ENCODE results near the gene C4A.
"Not testable (repeated sequence)": the region's sequence is repeated elsewhere in the genome, so short reads cannot be mapped to it uniquely, and the experiment has no call there.

The C4A gene

GRCh38 chr6:32005538-32005880, 23.7 kb downstream of the C4A start:
- not testable (repeated sequence) for H3K27ac ChIP-seq (ENCODE audit: low read depth in 2 of 2, low read length in 2 of 2); H3K9me3 ChIP-seq (ENCODE audit: control insufficient read depth in 2 of 2, low read length in 2 of 2); H3K4me1 ChIP-seq (ENCODE audit: control insufficient read depth in 2 of 2, insufficient read depth in 2 of 2, low read length in 2 of 2); H3K4me3 ChIP-seq (ENCODE audit: low read length in 2 of 2); H3K36me3 ChIP-seq (ENCODE audit: control insufficient read depth in 2 of 2, insufficient read depth in 2 of 2, low read length in 2 of 2); H3K27me3 ChIP-seq (ENCODE audit: control insufficient read depth in 2 of 2, insufficient read depth in 2 of 2, low read length in 2 of 2); H3K9ac ChIP-seq (ENCODE audit: low read depth in 1 of 2, low read length in 2 of 2)

DNA sequence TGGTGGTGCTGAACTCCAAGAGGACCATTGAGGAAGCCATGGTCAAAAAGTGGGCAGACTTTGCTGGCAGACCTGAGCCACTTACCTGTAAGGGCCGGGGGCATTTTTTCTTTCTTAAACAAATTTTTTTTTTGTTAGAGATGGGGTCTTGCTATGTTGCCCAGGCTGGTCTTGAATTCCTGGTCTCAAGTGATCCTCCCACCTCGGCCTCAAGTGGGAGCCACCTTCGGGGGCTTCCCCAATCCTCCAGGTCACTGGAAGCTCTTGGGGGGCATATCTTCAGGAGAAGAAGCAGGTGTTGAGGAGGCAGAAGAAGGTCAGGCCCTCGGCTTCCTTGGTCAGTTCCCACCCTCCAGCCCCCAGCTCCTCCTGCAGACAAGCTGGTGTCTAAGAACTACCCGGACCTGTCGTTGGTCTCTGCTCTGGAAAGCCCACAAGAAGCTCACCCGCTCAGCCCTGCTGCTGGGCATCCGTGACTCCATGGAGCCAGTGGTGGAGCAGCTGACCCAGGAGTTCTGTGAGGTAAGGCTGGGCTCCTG, 24.2 kb downstream of the C4A start:
- H3K4me3 ChIP-seq (ENCODE audit: low read length in 2 of 2); H3K27me3 ChIP-seq (ENCODE audit: control insufficient read depth in 2 of 2, insufficient read depth in 2 of 2, low read length in 2 of 2); H3K27ac ChIP-seq (ENCODE audit: low read depth in 2 of 2, low read length in 2 of 2); H3K4me1 ChIP-seq (ENCODE audit: control insufficient read depth in 2 of 2, insufficient read depth in 2 of 2, low read length in 2 of 2); H3K9me3 ChIP-seq (ENCODE audit: control insufficient read depth in 2 of 2, low read length in 2 of 2); H3K9ac ChIP-seq (ENCODE audit: low read depth in 1 of 2, low read length in 2 of 2); H3K36me3 ChIP-seq (ENCODE audit: control insufficient read depth in 2 of 2, insufficient read depth in 2 of 2, low read length in 2 of 2): not testable (repeated sequence)

GRCh38 chr6:32007086-32007485, 25.2 kb downstream of the C4A start:
- not testable (repeated sequence) for H3K9ac ChIP-seq (ENCODE audit: low read depth in 1 of 2, low read length in 2 of 2); H3K4me1 ChIP-seq (ENCODE audit: control insufficient read depth in 2 of 2, insufficient read depth in 2 of 2, low read length in 2 of 2); H3K9me3 ChIP-seq (ENCODE audit: control insufficient read depth in 2 of 2, low read length in 2 of 2); H3K27me3 ChIP-seq (ENCODE audit: control insufficient read depth in 2 of 2, insufficient read depth in 2 of 2, low read length in 2 of 2); H3K4me3 ChIP-seq (ENCODE audit: low read length in 2 of 2); H3K27ac ChIP-seq (ENCODE audit: low read depth in 2 of 2, low read length in 2 of 2); H3K36me3 ChIP-seq (ENCODE audit: control insufficient read depth in 2 of 2, insufficient read depth in 2 of 2, low read length in 2 of 2)

- not testable (repeated sequence) for H3K4me1 ChIP-seq (ENCODE audit: control insufficient read depth in 2 of 2, insufficient read depth in 2 of 2, low read length in 2 of 2); H3K27ac ChIP-seq (ENCODE audit: low read depth in 2 of 2, low read length in 2 of 2); H3K36me3 ChIP-seq (ENCODE audit: control insufficient read depth in 2 of 2, insufficient read depth in 2 of 2, low read length in 2 of 2); H3K4me3 ChIP-seq (ENCODE audit: low read length in 2 of 2); H3K9me3 ChIP-seq (ENCODE audit: control insufficient read depth in 2 of 2, low read length in 2 of 2); H3K9ac ChIP-seq (ENCODE audit: low read depth in 1 of 2, low read length in 2 of 2); H3K27me3 ChIP-seq (ENCODE audit: control insufficient read depth in 2 of 2, insufficient read depth in 2 of 2, low read length in 2 of 2)
Observed at GRCh38 chr6:32008037-32008436, 26.2 kb downstream of the C4A start.

GRCh38 chr6:32008616-32009015, 26.8 kb downstream of the C4A start:
- not testable (repeated sequence) for H3K4me1 ChIP-seq (ENCODE audit: control insufficient read depth in 2 of 2, insufficient read depth in 2 of 2, low read length in 2 of 2); H3K36me3 ChIP-seq (ENCODE audit: control insufficient read depth in 2 of 2, insufficient read depth in 2 of 2, low read length in 2 of 2); H3K9ac ChIP-seq (ENCODE audit: low read depth in 1 of 2, low read length in 2 of 2); H3K9me3 ChIP-seq (ENCODE audit: control insufficient read depth in 2 of 2, low read length in 2 of 2); H3K27me3 ChIP-seq (ENCODE audit: control insufficient read depth in 2 of 2, insufficient read depth in 2 of 2, low read length in 2 of 2); H3K4me3 ChIP-seq (ENCODE audit: low read length in 2 of 2); H3K27ac ChIP-seq (ENCODE audit: low read depth in 2 of 2, low read length in 2 of 2)

DNA sequence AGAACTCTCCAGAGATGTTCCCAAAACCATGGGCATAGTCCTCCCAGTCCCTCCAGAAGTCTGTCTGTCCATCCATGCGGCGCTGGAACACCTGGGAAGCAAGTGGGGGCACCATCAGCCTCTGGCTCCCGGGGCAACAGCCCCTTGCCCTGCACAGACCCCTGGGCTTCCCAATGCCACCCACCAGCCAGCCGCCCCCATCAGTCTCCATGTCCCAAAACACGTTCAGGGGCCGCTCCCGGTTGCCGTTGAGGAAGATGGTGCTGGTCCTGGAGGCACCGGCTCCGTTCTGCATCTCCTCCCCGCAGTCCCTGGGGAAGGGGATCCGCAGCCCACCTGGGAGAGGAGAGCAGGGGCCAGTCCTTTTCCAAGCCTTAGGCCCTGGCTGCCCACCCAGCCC, 27.7 kb downstream of the C4A start:
- H3K27ac ChIP-seq (ENCODE audit: low read depth in 2 of 2, low read length in 2 of 2); H3K4me1 ChIP-seq (ENCODE audit: control insufficient read depth in 2 of 2, insufficient read depth in 2 of 2, low read length in 2 of 2); H3K9ac ChIP-seq (ENCODE audit: low read depth in 1 of 2, low read length in 2 of 2); H3K36me3 ChIP-seq (ENCODE audit: control insufficient read depth in 2 of 2, insufficient read depth in 2 of 2, low read length in 2 of 2); H3K9me3 ChIP-seq (ENCODE audit: control insufficient read depth in 2 of 2, low read length in 2 of 2); H3K27me3 ChIP-seq (ENCODE audit: control insufficient read depth in 2 of 2, insufficient read depth in 2 of 2, low read length in 2 of 2); H3K4me3 ChIP-seq (ENCODE audit: low read length in 2 of 2): not testable (repeated sequence)

GRCh38 chr6:32010856-32011530, 29.1 kb downstream of the C4A start:
- H3K9me3 ChIP-seq (ENCODE audit: control insufficient read depth in 2 of 2, low read length in 2 of 2); H3K27me3 ChIP-seq (ENCODE audit: control insufficient read depth in 2 of 2, insufficient read depth in 2 of 2, low read length in 2 of 2); H3K36me3 ChIP-seq (ENCODE audit: control insufficient read depth in 2 of 2, insufficient read depth in 2 of 2, low read length in 2 of 2); H3K4me1 ChIP-seq (ENCODE audit: control insufficient read depth in 2 of 2, insufficient read depth in 2 of 2, low read length in 2 of 2); H3K9ac ChIP-seq (ENCODE audit: low read depth in 1 of 2, low read length in 2 of 2); H3K4me3 ChIP-seq (ENCODE audit: low read length in 2 of 2); H3K27ac ChIP-seq (ENCODE audit: low read depth in 2 of 2, low read length in 2 of 2): not testable (repeated sequence)

DNA sequence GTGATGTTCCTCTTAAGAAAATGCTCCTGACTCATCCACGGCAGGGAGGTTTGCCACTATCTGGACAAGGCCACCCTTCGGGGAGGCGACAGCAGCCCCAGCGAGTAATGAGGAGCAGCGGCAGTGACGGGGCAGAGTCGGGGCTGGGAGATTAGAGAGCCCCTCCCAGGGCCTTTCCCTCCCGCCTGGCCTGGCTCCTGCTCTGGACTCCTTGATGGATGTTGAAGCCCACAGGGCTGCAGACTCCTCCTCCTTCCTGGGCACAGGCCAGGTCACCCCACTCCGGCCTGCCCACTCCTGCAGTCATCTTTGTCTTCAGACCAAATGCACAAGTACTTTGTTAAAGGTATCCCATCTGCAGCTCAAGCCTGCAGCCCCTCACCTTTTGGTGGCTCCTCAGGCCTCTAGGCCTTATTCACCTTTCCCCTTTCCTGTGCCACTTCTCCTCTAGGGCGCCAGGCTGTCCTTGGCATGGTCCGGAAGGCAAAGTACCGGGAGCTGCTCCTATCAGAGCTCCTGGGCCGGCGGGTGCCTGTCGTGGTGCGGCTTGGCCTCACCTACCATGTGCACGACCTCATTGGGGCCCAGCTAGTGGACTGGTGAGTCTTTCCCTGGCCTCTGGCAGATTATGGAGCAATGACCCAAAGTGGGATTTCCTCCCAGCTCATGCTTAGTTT, 31.2 kb downstream of the C4A start:
- not testable (repeated sequence) for H3K9me3 ChIP-seq (ENCODE audit: control insufficient read depth in 2 of 2, low read length in 2 of 2); H3K27ac ChIP-seq (ENCODE audit: low read depth in 2 of 2, low read length in 2 of 2); H3K36me3 ChIP-seq (ENCODE audit: control insufficient read depth in 2 of 2, insufficient read depth in 2 of 2, low read length in 2 of 2); H3K4me3 ChIP-seq (ENCODE audit: low read length in 2 of 2); H3K4me1 ChIP-seq (ENCODE audit: control insufficient read depth in 2 of 2, insufficient read depth in 2 of 2, low read length in 2 of 2); H3K9ac ChIP-seq (ENCODE audit: low read depth in 1 of 2, low read length in 2 of 2); H3K27me3 ChIP-seq (ENCODE audit: control insufficient read depth in 2 of 2, insufficient read depth in 2 of 2, low read length in 2 of 2)

- H3K4me3 ChIP-seq (ENCODE audit: low read length in 2 of 2); H3K4me1 ChIP-seq (ENCODE audit: control insufficient read depth in 2 of 2, insufficient read depth in 2 of 2, low read length in 2 of 2); H3K36me3 ChIP-seq (ENCODE audit: control insufficient read depth in 2 of 2, insufficient read depth in 2 of 2, low read length in 2 of 2); H3K9me3 ChIP-seq (ENCODE audit: control insufficient read depth in 2 of 2, low read length in 2 of 2); H3K9ac ChIP-seq (ENCODE audit: low read depth in 1 of 2, low read length in 2 of 2); H3K27me3 ChIP-seq (ENCODE audit: control insufficient read depth in 2 of 2, insufficient read depth in 2 of 2, low read length in 2 of 2); H3K27ac ChIP-seq (ENCODE audit: low read depth in 2 of 2, low read length in 2 of 2): not testable (repeated sequence)
Observed at GRCh38 chr6:32013738-32014137, 31.9 kb downstream of the C4A start.

GRCh38 chr6:32014547-32014946, 32.7 kb downstream of the C4A start, which contains the start of gene C4B:
C4B (plus strand) TSS chr6:32014795; CDS start chr6:32014846, 51 bp downstream.
- H3K4me3 ChIP-seq (ENCODE audit: low read length in 2 of 2); H3K36me3 ChIP-seq (ENCODE audit: control insufficient read depth in 2 of 2, insufficient read depth in 2 of 2, low read length in 2 of 2); H3K9ac ChIP-seq (ENCODE audit: low read depth in 1 of 2, low read length in 2 of 2); H3K9me3 ChIP-seq (ENCODE audit: control insufficient read depth in 2 of 2, low read length in 2 of 2); H3K4me1 ChIP-seq (ENCODE audit: control insufficient read depth in 2 of 2, insufficient read depth in 2 of 2, low read length in 2 of 2); H3K27me3 ChIP-seq (ENCODE audit: control insufficient read depth in 2 of 2, insufficient read depth in 2 of 2, low read length in 2 of 2); H3K27ac ChIP-seq (ENCODE audit: low read depth in 2 of 2, low read length in 2 of 2): not testable (repeated sequence)
